ENCODE data around the gene HES3.

HES3 gene

DNA sequence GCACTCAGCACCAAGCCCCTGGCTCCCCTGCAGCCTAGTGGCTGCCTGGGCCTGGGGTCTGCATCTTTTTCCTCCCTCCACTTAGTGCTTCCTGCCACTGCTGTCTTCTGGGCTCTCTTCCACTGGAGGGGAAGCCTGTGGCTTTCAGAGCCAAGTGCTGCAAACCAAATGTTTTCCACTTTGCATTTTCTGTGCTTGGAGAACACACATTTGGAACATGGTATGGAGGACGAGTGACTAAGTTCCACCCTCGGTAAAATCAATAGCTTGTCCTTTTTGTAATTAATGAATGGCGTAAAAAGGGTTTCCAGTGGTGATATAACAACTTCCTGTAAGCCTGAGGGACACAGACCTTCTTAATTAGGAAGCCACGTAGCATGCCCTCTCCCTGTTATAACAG, 27.0 kb downstream of the HES3 start:
- no peaks in the 10 kb centered on the region for H3K9me3 ChIP-seq (ENCODE audit: control insufficient read depth, insufficient read depth, low read length)
- no peaks in the 10 kb centered on the region for H3K4me1 ChIP-seq (ENCODE audit: control insufficient read depth, low read length)
- H3K4me3 ChIP-seq (ENCODE audit: low read length): no peak overlapping the region
- no peaks in the 10 kb centered on the region for H3K79me2 ChIP-seq (ENCODE audit: control insufficient read depth, low read length)
- no peaks in the 10 kb centered on the region for H3K9me2 ChIP-seq (replicated peaks; ENCODE audit: control insufficient read depth, low read length)
- H3K27me3 ChIP-seq (ENCODE audit: control insufficient read depth, low read length): no peaks in the 10 kb centered on the region
- H3K27ac ChIP-seq (ENCODE audit: low read depth, low read length): no peak overlapping the region
- TF ChIP-seq EZH2phosphoT487 (IDR thresholded peaks at IDR 0.05; ENCODE audit: borderline replicate concordance, low read length): no peak
- TF ChIP-seq, protein P1, sequence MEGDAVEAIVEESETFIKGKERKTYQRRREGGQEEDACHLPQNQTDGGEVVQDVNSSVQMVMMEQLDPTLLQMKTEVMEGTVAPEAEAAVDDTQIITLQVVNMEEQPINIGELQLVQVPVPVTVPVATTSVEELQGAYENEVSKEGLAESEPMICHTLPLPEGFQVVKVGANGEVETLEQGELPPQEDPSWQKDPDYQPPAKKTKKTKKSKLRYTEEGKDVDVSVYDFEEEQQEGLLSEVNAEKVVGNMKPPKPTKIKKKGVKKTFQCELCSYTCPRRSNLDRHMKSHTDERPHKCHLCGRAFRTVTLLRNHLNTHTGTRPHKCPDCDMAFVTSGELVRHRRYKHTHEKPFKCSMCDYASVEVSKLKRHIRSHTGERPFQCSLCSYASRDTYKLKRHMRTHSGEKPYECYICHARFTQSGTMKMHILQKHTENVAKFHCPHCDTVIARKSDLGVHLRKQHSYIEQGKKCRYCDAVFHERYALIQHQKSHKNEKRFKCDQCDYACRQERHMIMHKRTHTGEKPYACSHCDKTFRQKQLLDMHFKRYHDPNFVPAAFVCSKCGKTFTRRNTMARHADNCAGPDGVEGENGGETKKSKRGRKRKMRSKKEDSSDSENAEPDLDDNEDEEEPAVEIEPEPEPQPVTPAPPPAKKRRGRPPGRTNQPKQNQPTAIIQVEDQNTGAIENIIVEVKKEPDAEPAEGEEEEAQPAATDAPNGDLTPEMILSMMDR (IDR thresholded peaks at IDR 0.05; ENCODE audit: low read depth, low read length, poor library complexity, severe bottlenecking): no peak
- no peaks in the 10 kb centered on the region for H3F3A ChIP-seq (ENCODE audit: control insufficient read depth, insufficient read depth)
- 0 out of 2 replicates have a peak, but pooled peaks cover 3% of the 10 kb centered on the region for H4K20me1 ChIP-seq (ENCODE audit: control insufficient read depth, insufficient read depth, low read depth, low read length)
- H3K4me2 ChIP-seq (ENCODE audit: low read length): no peak overlapping the region
- no peaks in the 10 kb centered on the region for H3K36me3 ChIP-seq (ENCODE audit: control insufficient read depth, low read length)

GRCh38 chr1:6271554-6271953, 27.6 kb downstream of the HES3 start:
- H3K9me2 ChIP-seq (replicated peaks; ENCODE audit: control insufficient read depth, low read length): no peaks in the 10 kb centered on the region
- H3K4me1 ChIP-seq (ENCODE audit: control insufficient read depth, low read length): no peaks in the 10 kb centered on the region
- TF ChIP-seq, protein P1 (IDR thresholded peaks at IDR 0.05; ENCODE audit: low read depth, low read length, poor library complexity, severe bottlenecking): no peak
- H3K4me2 ChIP-seq (ENCODE audit: low read length): no peak overlapping the region
- no peaks in the 10 kb centered on the region for H4K20me1 ChIP-seq (ENCODE audit: control insufficient read depth, insufficient read depth, low read depth, low read length)
- no peaks in the 10 kb centered on the region for H3F3A ChIP-seq (ENCODE audit: control insufficient read depth, insufficient read depth)
- no peaks in the 10 kb centered on the region for H3K36me3 ChIP-seq (ENCODE audit: control insufficient read depth, low read length)
- H3K27ac ChIP-seq (ENCODE audit: low read depth, low read length): no peak overlapping the region
- no peaks in the 10 kb centered on the region for H3K9me3 ChIP-seq (ENCODE audit: control insufficient read depth, insufficient read depth, low read length)
- no peaks in the 10 kb centered on the region for H3K27me3 ChIP-seq (ENCODE audit: control insufficient read depth, low read length)
- no peaks in the 10 kb centered on the region for H3K79me2 ChIP-seq (ENCODE audit: control insufficient read depth, low read length)
- H3K4me3 ChIP-seq (ENCODE audit: low read length): no peak overlapping the region

DNA sequence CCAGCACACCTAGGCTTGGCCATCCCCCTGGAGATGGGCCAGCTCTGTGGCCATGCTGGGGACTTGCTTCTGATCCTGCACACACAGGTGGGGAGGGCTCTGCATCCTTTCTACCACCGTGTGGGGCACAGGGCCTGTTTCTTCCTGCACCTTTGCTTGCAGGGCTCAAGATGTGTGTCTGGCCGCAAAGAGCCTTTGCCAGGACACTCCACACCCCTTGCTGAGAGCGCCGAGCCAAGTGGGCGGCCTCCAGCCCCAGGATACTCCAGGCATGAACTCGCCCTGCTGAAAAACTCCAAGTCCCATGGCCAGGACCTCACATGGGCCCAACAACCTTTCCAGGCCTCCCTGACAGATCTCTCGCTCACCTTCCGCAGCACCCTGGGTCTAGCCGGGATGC, 28.5 kb downstream of the HES3 start:
- Histone ChIP-seq H3K27ac (ENCODE audit: low read depth, low read length) (no peak overlapping the region), H3K4me3 (ENCODE audit: low read length) (no peak overlapping the region), H3F3A (ENCODE audit: control insufficient read depth, insufficient read depth) (no peaks in the 10 kb centered on the region), H3K36me3 (ENCODE audit: control insufficient read depth, low read length) (no peaks in the 10 kb centered on the region), H4K20me1 (ENCODE audit: control insufficient read depth, insufficient read depth, low read depth, low read length) (no peaks in the 10 kb centered on the region), H3K27me3 (ENCODE audit: control insufficient read depth, low read length) (no peaks in the 10 kb centered on the region), H3K4me1 (ENCODE audit: control insufficient read depth, low read length) (no peaks in the 10 kb centered on the region), H3K79me2 (ENCODE audit: control insufficient read depth, low read length) (no peaks in the 10 kb centered on the region), H3K9me2 (replicated peaks; ENCODE audit: control insufficient read depth, low read length) (no peaks in the 10 kb centered on the region), H3K4me2 (ENCODE audit: low read length) (no peak overlapping the region), H3K9me3 (ENCODE audit: control insufficient read depth, insufficient read depth, low read length) (no peaks in the 10 kb centered on the region)
- TF ChIP-seq, protein P1 (IDR thresholded peaks at IDR 0.05; ENCODE audit: low read depth, low read length, poor library complexity, severe bottlenecking): no peak
- no peak for TF ChIP-seq EZH2phosphoT487 (IDR thresholded peaks at IDR 0.05; ENCODE audit: borderline replicate concordance, low read length)

DNA sequence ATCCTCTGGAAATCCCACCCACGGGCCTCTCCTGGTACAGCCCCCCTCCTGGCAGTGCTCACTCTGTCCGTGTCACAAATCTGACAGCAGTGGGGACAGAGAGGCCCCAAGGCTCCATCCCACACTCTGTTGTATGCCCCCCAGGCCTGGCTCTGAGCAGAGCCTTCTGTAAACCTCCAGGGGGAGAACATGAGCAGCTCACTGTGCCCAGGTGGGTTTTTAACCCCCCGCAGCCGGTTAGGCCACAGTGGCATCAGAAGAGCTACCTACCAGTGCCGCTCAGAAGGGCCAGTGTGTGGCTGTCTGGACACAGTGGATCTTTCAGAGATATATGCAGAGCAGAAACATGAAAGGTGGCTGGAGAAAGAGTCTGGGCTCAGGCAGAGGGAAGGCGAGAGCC, 28.9 kb downstream of the HES3 start:
- TF ChIP-seq, protein P1 (IDR thresholded peaks at IDR 0.05; ENCODE audit: low read depth, low read length, poor library complexity, severe bottlenecking): peak; percentile 19
- TF ChIP-seq EZH2phosphoT487 (IDR thresholded peaks at IDR 0.05; ENCODE audit: borderline replicate concordance, low read length): no peak
- H4K20me1 ChIP-seq (ENCODE audit: control insufficient read depth, insufficient read depth, low read depth, low read length): no peaks in the 10 kb centered on the region
- no peak overlapping the region for H3K27ac ChIP-seq (ENCODE audit: low read depth, low read length)
- H3K27me3 ChIP-seq (ENCODE audit: control insufficient read depth, low read length): no peaks in the 10 kb centered on the region
- no peak overlapping the region for H3K4me3 ChIP-seq (ENCODE audit: low read length)
- H3K4me2 ChIP-seq (ENCODE audit: low read length): no peak overlapping the region
- H3K79me2 ChIP-seq (ENCODE audit: control insufficient read depth, low read length): no peaks in the 10 kb centered on the region
- H3K9me2 ChIP-seq (replicated peaks; ENCODE audit: control insufficient read depth, low read length): no peaks in the 10 kb centered on the region
- H3K4me1 ChIP-seq (ENCODE audit: control insufficient read depth, low read length): no peaks in the 10 kb centered on the region
- H3F3A ChIP-seq (ENCODE audit: control insufficient read depth, insufficient read depth): no peaks in the 10 kb centered on the region
- no peaks in the 10 kb centered on the region for H3K9me3 ChIP-seq (ENCODE audit: control insufficient read depth, insufficient read depth, low read length)
- no peaks in the 10 kb centered on the region for H3K36me3 ChIP-seq (ENCODE audit: control insufficient read depth, low read length)

All from DOHH2 (cell line).